NCI-H1092 (cell line): Measurements from ENCODE around the gene PHF12.
"Not testable (repeated sequence)": the region's sequence is repeated elsewhere in the genome, so short reads cannot be mapped to it uniquely, and the experiment has no call there.

Experiments
- DNase-seq: peaks from one replicate; lab custom pipeline; 2025; lab: John Stamatoyannopoulos, UW

Gene PHF12

GRCh38 chr17:28901866-28902818 is 49.2 kb downstream of the PHF12 start:
- DNase-seq: peak; percentile 26

- DNase-seq: no peak
Observed at GRCh38 chr17:28900986-28901726, 50.2 kb downstream of the PHF12 start.

- DNase-seq: no peak
Observed at GRCh38 chr17:28899212-28899815, 52.0 kb downstream of the PHF12 start.

GRCh38 chr17:28898527-28898955 is 52.8 kb downstream of the PHF12 start:
- no peak for DNase-seq

DNA sequence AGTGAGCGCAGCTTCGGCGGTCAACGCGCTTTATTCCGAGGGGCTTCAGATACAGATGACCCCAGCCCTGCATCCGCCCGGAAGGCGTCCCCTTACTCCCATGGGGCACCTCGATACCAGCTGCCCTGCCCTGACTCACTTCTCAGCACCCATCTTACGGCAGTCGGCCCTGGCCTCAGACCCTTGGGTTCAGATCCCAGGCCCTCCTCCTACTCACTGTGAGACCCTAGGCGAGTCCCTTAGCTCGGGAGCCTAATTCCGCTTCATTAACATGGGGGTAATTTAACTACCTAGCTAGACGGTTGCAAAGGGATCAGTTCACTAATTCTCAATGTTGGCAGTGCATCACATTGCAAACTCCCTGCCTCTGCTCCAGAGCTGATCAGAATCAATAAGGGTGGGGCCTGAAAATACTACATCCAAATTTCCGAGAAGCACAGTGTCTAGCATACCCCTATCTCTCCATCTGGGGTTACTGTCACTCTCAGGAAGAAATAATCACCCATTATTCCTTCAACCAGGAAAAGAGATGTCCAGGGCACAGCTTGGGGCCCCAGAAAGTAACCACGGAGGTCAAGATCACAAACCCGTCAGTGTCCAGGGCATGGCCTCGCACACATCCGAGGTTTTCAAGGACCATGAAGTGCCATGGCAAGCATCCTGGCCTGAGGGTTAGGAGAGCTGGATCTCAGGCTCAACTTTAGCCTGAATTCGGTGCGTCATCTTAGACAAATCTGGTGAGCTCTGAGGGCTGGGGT is 53.4 kb downstream of the PHF12 start:
- no peak for DNase-seq

GRCh38 chr17:28896884-28897768 is 54.2 kb downstream of the PHF12 start, which contains the start of gene FLOT2:
FLOT2 (minus strand) TSS chr17:28897733; CDS start chr17:28897574, 159 bp downstream.
- DNase-seq: peak; percentile 32

- DNase-seq: no peak
Observed at GRCh38 chr17:28896491-28896883, 54.8 kb downstream of the PHF12 start.

DNA sequence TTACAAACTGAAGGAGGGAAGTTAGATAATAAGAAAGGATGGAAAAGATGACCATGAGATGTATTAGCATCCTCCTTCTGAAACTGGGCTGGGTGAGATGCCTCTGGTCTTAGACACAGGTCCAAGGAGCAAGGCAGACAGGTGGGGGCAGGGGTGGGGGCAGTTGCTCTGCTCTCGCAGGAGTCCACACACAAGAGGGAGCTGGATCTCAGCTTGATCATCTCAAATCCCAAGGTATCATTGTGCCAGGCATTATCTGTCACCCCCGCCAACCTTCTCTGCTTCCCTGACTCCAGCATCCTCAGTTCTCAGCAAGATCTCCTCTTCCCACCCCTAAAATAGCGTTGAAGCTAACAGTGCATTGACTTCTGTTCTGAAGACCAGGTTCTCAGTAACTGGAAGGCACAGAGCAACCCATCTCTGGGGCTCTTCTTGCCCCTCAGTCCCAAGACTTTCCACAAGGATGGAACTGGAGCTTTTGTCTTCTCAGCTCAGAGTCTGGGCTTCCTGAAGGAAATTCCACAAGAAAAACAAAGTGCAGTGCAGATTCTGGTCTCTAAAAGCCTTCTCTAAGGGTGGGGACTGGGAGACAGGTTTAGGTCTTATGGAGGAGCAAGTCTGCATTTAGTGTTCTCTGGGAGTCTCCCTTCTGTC is 55.4 kb downstream of the PHF12 start:
- no peak for DNase-seq

GRCh38 chr17:28893248-28894183 is 57.8 kb downstream of the PHF12 start:
- not testable (repeated sequence) for DNase-seq

GRCh38 chr17:28892024-28892423 is 59.3 kb downstream of the PHF12 start:
- DNase-seq: no peak

DNA sequence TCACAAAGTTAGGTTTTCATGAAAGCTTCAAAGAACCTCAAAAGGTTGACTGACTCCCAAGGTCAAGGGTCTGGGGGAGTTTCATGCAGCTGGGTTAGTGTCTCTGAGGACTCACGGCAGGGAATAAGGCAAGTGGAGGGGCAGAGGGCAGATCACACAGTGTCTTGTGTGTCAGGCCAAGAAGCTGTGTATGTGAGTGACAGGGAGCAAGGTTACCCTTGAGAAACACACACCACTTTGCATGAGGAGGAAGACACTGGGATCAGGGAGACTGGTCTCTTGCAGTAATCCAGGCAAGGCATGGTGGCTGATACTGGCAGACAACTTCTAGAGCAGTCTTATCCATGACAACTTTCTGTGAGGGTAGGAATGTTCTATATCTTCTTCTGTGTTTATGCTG is 60.1 kb downstream of the PHF12 start:
- no peak for DNase-seq

GRCh38 chr17:28889996-28890395 is 61.3 kb downstream of the PHF12 start:
- DNase-seq: no peak

- DNase-seq: no peak
Observed at GRCh38 chr17:28888832-28889231, 62.5 kb downstream of the PHF12 start.

DNA sequence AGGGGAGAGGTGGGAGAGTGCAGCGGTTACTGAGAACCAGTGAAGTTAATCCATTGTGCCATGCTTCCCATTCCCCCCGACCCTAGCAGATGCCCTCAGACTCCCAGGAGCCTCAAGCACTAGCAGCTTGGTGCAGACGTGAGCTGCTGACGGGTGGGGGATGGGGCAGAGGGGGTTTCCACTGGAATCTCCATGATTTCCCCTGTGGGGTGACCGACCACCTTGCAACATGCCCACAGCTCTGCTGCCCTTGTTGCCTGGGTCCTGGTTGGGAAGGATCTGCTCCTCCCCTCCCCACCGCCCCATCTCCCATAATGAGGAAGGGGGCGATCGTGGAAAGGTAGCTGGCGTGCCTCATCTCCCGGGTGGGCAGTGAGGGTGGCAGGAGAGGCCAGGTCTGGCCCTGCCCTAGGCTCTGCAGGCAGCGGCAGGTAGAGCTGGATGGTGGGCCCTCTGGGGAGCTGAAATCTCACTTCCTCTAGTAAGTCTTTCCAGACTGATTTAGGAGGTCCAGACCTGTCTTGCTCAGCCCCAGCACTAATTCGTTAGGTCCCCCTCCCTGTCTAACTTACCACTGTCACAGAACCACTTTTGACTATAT is 63.3 kb downstream of the PHF12 start:
- DNase-seq: no peak

GRCh38 chr17:28885951-28886350 is 65.4 kb downstream of the PHF12 start:
- DNase-seq: no peak

DNA sequence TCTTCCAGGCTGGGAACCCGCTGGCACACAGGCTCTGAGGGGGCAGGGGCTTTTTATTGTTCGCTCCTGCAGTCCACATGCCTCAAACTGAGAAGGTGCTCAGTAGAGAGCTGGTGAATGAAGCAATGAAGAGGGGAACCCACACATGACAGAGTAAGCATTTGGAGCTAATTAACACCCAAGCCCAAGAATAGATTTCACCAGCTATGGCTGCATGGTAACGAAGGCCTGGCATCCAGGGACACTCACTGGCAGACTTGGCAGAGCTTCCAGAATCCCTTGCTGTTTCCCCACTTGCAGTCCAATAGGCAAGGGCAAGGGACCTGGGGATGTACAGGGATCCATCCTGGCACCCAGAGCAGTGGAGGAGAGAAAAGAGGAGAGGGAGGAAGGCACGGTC is 66.0 kb downstream of the PHF12 start:
- no peak for DNase-seq

GRCh38 chr17:28883967-28884702 is 67.2 kb downstream of the PHF12 start:
- DNase-seq: no peak
